ENCODE data around the gene HNMT. TPM values are rescaled to one million over a fixed set of nuclear protein-coding genes. Genes with fewer than 3 reads are reported as not detected.

The HNMT gene
- polyA plus RNA-seq, 1 donor (not counting 4 experiments of a cell fraction or from before 2014, with no cell fraction given) = 7.4 TPM

DNA sequence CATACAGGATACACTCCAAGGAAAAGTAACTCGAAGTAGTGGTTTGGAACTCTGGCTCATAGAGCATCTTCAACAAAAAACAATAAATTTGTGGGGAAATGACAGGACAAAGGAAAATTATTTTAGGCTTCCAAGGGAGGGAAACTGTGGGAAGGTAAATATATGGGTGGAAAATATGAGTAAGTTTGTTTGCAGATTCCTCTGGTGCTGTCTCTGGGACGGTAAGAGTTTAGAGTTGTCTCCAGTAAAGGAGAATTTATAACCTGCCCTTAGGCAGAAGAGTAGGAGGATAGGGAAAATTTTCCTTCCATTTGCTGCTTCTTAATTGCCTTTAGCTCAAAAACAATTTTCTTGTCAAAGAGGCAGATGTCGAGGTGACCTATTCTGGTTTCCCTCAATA is 19.3 kb downstream of the HNMT start:
- no peak for DNase-seq (ENCODE audit: low read depth, low spot score)
- H3K27ac ChIP-seq (ENCODE audit: control insufficient read depth, insufficient read depth, low read length) = no peak overlapping the region
- TF ChIP-seq, protein P1, sequence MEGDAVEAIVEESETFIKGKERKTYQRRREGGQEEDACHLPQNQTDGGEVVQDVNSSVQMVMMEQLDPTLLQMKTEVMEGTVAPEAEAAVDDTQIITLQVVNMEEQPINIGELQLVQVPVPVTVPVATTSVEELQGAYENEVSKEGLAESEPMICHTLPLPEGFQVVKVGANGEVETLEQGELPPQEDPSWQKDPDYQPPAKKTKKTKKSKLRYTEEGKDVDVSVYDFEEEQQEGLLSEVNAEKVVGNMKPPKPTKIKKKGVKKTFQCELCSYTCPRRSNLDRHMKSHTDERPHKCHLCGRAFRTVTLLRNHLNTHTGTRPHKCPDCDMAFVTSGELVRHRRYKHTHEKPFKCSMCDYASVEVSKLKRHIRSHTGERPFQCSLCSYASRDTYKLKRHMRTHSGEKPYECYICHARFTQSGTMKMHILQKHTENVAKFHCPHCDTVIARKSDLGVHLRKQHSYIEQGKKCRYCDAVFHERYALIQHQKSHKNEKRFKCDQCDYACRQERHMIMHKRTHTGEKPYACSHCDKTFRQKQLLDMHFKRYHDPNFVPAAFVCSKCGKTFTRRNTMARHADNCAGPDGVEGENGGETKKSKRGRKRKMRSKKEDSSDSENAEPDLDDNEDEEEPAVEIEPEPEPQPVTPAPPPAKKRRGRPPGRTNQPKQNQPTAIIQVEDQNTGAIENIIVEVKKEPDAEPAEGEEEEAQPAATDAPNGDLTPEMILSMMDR (optimal IDR thresholded peaks at IDR 0.05 in 1 of 3, IDR thresholded peaks at IDR 0.05 in 1 of 3, conservative IDR thresholded peaks at IDR 0.05 in 1 of 3; ENCODE audit: extremely low read depth in 1 of 3, insufficient read depth in 2 of 3, low read length in 3 of 3) = no peak
- no peak for TF ChIP-seq EZH2 (IDR thresholded peaks at IDR 0.05; ENCODE audit: low read length)
- no peak overlapping the region for H2AFZ ChIP-seq (ENCODE audit: control insufficient read depth, low read length)
- no peaks in the 10 kb centered on the region for H4K20me1 ChIP-seq (ENCODE audit: control insufficient read depth, extremely low read depth, insufficient read depth, low read length)
- no peaks in the 10 kb centered on the region for H3K36me3 ChIP-seq (ENCODE audit: control insufficient read depth in 2 of 2, extremely low read depth in 1 of 2, insufficient read depth in 2 of 2, low read length in 2 of 2)
- peaks cover 3% of the 10 kb centered on the region for H3K4me1 ChIP-seq (ENCODE audit: control insufficient read depth, extremely low read depth, insufficient read depth, low read length)
- no peaks in the 10 kb centered on the region for H3K9me1 ChIP-seq (ENCODE audit: control insufficient read depth, extremely low read depth, insufficient read depth, low read length)
- H3K4me2 ChIP-seq (ENCODE audit: control insufficient read depth, extremely low read depth, insufficient read depth, low read depth, low read length) = no peak overlapping the region
- H3K79me2 ChIP-seq (ENCODE audit: control insufficient read depth, insufficient read depth, low read length) = no peaks in the 10 kb centered on the region
- no peaks in the 10 kb centered on the region for H3K27me3 ChIP-seq (ENCODE audit: control insufficient read depth, extremely low read depth, insufficient read depth, low read length)
- dilution Hi-C loops (cut with MboI; ENCODE audit: extremely low pct_ligation_motif_present, low sequenced_read_pairs) = no loop called here
- no peak for FAIRE-seq
- no peaks in the 10 kb centered on the region for H3K9me3 ChIP-seq (ENCODE audit: control insufficient read depth, low read depth, low read length)
- no peak overlapping the region for H3K9ac ChIP-seq (ENCODE audit: control insufficient read depth, extremely low read depth, insufficient read depth, low read length)
- no peak overlapping the region for H3K4me3 ChIP-seq (ENCODE audit: control insufficient read depth in 2 of 3, extremely low read depth in 1 of 3, insufficient read depth in 2 of 3, low read depth in 1 of 3, low read length in 3 of 3)

DNA sequence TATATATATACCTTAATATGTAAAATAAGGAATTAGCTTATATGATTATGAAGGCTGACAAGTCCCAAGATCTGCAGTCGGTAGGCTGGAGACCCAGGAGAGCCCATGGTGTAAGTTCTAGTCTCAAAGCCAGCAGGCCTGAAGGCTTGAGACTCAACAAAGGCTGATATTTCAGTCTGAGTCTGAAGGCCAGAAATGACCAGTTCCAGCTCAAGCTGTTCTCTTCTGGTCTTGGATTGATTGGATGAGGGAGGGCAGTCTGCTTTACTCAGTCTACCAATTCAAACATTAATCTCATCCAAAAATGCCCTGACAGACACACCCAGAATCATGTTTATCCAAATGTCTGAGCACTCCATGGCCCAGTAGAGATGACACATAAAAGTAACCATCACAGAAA is 22.0 kb downstream of the HNMT start:
- dilution Hi-C loops (cut with MboI; ENCODE audit: extremely low pct_ligation_motif_present, low sequenced_read_pairs) = no loop called here
- no peak for FAIRE-seq
- H3K9ac ChIP-seq (ENCODE audit: control insufficient read depth, extremely low read depth, insufficient read depth, low read length) = no peak overlapping the region
- TF ChIP-seq, protein P1 (optimal IDR thresholded peaks at IDR 0.05 in 1 of 3, IDR thresholded peaks at IDR 0.05 in 1 of 3, conservative IDR thresholded peaks at IDR 0.05 in 1 of 3; ENCODE audit: extremely low read depth in 1 of 3, insufficient read depth in 2 of 3, low read length in 3 of 3) = no peak
- no peak for TF ChIP-seq EZH2 (IDR thresholded peaks at IDR 0.05; ENCODE audit: low read length)
- H3K36me3 ChIP-seq (ENCODE audit: control insufficient read depth in 2 of 2, extremely low read depth in 1 of 2, insufficient read depth in 2 of 2, low read length in 2 of 2) = no peaks in the 10 kb centered on the region
- no peak overlapping the region for H3K4me3 ChIP-seq (ENCODE audit: control insufficient read depth in 2 of 3, extremely low read depth in 1 of 3, insufficient read depth in 2 of 3, low read depth in 1 of 3, low read length in 3 of 3)
- H3K4me2 ChIP-seq (ENCODE audit: control insufficient read depth, extremely low read depth, insufficient read depth, low read depth, low read length) = no peak overlapping the region
- no peaks in the 10 kb centered on the region for H3K27me3 ChIP-seq (ENCODE audit: control insufficient read depth, extremely low read depth, insufficient read depth, low read length)
- H2AFZ ChIP-seq (ENCODE audit: control insufficient read depth, low read length) = no peak overlapping the region
- H3K4me1 ChIP-seq (ENCODE audit: control insufficient read depth, extremely low read depth, insufficient read depth, low read length) = no peaks in the 10 kb centered on the region
- no peak for DNase-seq (ENCODE audit: low read depth, low spot score)
- H3K79me2 ChIP-seq (ENCODE audit: control insufficient read depth, insufficient read depth, low read length) = no peaks in the 10 kb centered on the region
- H3K9me3 ChIP-seq (ENCODE audit: control insufficient read depth, low read depth, low read length) = no peaks in the 10 kb centered on the region
- H4K20me1 ChIP-seq (ENCODE audit: control insufficient read depth, extremely low read depth, insufficient read depth, low read length) = no peaks in the 10 kb centered on the region
- H3K27ac ChIP-seq (ENCODE audit: control insufficient read depth, insufficient read depth, low read length) = no peak overlapping the region
- H3K9me1 ChIP-seq (ENCODE audit: control insufficient read depth, extremely low read depth, insufficient read depth, low read length) = no peaks in the 10 kb centered on the region
